ENCODE measurements around the gene GPC5.

- no peak for TF ChIP-seq CTCF (IDR thresholded peaks at IDR 0.05 in 8 of 11, conservative IDR thresholded peaks at IDR 0.05 in 3 of 11)
- no peak for TF ChIP-seq POLR2A (IDR thresholded peaks at IDR 0.05)
These were observed 1166.5 kb downstream of the GPC5 start for GRCh38 chr13:92564942-92565341.

All from spleen (tissue), 7 donors.